Non-pigmented ciliary epithelial cell (primary cell): ENCODE results near the gene DCAF7.

Experiments
- DNase-seq: peaks from one replicate; pipeline ENCODE4 v3.0.0-alpha.2; 2010; ENCODE audit warnings: low read depth

Gene DCAF7

DNA sequence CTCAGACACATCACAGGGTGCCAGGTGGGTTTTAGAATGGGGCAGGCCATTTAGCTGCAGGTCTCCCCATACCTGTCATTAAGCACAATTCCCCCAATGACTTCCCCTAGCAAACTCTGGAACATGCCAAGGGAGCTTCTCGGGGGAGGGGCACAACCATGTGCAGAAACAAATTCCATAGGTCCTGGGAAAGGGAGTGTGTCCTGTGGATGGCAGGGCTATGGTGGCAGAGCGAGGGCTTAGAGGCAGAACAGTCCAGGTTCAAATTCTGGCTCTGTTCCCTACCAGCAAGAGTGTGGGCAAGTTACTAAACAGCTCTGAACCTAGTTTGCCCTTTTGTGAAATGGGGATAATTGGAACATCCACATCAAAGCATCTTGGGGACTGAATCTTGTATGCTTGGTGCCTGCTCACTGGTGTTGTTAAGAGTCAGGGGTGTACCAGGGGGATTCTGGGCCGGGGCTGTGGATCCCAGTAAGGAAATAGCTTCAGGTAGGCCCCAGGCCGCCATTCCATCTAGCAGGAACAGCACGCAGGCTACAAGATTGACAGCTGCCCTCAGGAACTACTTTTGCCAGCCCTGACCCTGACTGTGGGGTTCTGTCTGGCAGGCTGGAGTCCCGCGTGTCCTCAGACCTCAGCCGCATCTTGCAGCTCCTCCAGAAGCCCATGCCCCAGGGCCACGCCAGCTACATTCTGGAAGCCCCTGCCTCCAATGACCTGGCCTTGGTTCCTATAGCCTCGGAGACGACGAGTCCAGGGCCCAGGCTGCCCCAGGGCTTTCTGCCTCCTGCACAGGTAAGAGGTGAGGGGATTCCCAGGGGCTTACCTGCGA is 5.6 kb upstream of the DCAF7 start:
- DNase-seq = no peak

DNA sequence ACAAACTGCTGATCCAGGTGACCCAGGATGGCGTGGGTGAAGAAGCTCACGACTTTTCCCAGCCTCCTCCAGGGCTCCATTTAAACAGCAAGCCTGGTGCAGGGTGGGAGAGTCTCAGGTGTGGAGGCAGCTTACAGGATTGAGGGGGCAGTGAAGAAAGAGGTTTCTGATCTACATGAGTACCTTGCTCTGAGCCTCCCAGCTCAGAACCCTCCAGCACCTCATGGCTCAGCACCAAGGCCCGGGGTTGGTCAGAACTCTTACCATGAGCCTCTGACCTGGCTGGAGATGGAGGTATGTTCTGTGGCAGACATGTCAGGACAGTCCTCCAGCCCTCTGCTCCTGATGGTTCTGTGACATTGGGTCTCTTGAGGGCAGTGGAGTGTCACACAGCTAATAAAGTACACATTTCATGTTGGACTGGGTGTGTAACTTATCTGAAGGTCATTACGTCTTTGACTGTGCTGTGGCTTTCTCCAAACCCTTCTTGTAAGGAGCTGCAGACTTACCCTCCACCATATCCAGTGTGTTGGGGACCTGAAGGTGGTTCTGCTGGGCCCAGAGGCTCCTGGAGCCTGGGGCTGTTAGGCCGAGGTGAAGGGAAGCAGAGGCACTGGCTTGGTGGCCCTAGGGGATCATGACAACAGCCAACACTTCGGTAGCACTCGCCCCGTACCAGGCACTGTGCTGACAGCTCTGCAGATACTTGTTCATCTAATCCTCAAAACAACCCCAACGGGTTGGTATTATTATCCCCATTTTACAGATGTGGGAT is 3.8 kb upstream of the DCAF7 start:
- no peak for DNase-seq

DNA sequence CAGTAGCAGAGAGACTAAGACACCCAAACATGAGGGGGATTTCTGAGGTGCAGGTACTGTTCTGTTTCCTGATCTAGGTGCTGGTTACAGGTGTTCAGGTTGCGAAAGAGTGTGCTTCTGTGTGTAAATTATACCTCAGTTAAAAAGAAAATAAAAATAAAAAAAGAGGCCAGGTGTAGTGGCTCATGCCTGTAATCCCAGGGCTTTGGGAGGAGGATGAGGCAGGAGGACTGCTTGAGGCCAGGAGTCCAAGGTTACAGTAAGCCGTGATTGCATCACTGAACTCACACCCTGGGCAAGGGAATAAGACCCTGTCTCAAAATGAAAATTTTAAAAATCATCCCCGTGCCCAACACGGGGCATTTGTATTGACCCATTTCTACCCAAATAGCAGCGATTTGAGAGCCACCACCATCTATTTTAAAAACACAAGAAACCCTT is 3.2 kb upstream of the DCAF7 start:
- DNase-seq = no peak

DNA sequence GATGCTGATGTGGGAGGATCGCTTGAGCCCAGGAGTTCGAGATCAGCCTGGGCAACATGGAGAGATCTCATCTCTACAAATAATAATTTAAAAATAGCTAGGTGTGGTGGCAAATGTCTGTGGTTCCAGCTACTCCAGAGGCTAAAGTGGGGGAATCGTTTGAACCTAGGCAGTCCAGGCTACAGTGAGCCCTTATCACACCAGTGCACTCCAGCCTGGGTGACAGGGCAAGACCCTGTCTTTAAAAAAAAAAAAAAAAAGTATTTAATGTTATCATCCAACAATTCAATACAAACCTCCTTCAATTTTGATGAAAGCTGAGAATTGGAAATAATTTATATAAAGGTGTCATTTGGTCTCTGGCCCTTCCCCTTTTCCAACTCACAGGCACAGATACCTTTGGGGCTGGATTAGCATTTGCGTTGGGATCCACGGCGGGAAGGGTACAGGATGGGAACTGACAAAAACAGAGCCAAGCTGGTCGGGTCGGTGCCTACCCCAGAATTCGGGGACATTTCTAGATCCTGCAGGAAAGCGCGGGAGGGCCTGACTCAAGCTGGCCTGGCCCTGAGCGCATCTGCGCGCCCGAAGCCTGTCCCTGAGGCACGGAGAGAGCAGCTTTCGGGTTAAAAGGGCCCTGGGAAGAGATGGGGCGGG is 860 bp upstream of the DCAF7 start:
- DNase-seq = no peak

DNA sequence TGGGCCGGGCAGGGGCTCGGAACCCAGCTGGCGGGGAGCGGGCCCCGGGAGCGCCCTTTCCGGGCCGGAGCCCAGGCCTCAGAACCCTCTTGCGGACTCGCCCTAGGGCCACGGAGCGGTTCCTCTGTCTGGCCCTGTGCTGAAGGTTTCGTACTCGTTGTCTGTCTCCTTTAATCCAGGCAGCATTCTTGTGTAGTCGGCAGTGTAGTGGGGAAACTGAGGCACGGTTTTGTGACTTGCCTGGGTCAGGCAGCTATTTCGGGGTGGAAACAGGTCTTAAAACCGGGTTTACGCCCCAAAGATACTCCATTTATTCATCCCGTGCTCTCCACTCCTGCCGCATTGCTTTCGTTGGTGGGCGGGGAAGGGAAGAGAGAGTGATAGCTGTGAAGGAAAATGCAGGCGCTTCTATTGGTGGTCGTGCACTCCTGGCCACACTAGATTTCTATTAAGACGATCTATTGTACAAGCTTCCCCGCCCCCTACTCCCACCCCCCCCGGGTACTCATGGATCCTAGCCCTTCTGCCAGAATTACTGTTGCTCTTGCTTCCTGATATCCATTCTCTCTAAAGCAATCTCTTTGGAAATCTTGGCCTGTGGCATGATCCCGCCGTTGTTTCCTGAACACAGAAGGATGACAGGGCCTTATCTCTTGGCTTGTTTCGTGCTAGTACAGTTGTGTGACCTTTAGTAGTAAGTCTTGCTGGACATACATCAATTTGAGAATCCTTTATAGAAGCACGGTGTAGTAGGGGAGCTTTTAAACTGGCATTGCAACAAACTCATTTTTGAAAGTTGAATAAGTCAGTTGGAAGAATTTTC is 751 bp downstream of the DCAF7 start:
- no peak for DNase-seq

DNA sequence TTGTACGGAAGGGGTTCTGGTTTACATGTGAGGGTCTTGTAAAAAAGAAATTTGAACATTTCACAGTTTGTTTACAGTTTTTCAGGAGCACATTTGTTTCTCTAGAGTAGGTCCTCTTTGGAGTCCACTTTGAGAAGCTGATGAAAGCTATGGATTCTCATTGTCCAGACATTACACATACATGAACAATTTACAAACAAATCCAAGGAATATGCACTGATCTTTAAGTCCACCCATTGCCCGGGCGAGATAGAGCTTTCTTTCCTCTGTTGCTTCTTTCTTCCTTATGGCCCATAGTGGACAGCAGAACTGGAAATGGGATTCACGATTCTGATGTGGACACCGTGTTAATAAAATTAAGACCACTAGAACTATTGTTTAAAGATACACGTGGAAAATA is 1.9 kb downstream of the DCAF7 start:
- no peak for DNase-seq

DNA sequence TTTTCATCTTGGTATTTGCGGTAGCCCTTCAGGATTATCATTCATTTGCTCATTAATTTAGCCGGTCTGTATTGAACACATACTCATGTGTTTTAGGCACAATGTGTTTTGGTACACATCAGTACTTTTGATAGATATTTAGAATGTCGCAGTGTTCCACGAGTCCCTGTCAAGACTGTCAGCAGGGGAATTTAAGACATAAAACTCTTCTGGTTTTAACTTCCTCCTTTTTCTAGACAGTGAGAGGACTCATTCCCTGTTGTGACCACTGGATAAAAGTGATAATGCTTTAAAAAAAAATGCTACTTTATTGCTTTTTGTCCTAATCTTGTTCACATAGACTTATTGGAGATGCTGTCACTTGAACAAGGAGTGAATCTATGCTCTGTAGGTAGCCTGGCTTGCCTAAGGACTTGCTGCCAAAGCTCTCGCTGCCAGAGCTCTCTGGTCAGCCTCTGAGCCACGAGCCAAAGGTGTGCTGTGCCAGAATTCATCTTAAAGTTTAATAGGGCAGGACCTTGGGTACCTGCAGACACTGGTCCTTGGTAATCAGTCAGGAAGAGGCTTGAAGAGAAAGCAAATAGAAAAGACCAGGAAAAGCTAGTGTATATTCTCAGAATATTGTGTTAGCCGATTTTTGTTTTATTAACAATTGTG is 5.4 kb downstream of the DCAF7 start:
- no peak for DNase-seq

DNA sequence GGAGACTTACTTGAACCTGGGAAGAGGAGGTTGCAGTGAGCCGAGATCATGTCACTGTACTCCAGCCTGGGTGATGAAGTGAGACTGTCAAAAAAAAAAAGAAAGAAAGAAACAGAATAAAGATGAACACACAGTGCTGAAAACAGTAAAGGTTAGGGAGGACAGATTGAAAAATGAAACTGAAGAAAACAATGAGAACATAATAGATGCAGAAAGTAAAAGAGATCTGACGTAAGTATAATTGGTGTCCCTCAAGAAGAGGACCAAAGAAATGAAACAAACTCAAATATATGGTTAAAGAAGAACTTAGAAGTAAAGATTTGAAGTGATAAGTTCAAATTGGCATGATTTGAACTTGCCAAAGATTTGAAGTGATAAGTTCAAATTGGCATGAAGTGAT is 7.1 kb downstream of the DCAF7 start:
- DNase-seq = no peak

DNA sequence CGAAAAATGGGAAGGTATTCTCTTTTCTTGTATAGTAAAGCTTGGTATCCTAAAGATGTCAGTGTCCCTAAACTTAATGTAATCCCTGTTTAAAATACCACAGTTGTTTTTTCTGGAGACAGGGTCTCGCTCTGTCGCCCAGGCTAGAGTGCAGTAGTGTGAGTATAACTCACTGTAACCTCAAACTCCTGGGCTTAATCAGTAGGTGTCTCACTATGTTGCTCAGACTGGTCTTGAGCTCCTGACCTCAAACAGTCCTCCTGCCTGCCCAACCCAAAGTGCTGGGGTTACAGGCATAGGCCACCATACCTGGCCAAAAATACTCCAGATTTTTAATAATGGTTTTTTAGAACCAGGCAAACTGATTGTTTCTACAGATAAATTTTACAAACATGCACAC is 8.2 kb downstream of the DCAF7 start:
- DNase-seq = no peak

DNA sequence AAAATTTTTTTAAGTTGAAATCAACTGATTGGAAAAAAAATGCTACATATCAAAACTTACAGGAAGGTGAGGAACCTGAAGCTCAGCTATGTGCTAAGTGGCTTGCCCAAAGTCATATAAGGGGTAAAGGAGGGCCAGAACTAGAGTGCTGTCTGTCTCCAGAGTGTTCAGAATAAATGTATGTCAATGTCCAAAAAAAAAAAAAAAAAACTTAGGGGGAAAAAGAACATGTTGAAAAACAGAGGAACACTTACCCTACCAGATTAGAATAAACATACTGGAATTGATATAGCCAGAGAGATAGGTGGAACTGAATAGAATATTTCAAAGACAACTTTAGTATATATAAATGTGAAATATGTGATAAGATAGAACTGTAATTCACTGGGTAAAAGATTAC is 11.5 kb downstream of the DCAF7 start:
- DNase-seq = no peak

DNA sequence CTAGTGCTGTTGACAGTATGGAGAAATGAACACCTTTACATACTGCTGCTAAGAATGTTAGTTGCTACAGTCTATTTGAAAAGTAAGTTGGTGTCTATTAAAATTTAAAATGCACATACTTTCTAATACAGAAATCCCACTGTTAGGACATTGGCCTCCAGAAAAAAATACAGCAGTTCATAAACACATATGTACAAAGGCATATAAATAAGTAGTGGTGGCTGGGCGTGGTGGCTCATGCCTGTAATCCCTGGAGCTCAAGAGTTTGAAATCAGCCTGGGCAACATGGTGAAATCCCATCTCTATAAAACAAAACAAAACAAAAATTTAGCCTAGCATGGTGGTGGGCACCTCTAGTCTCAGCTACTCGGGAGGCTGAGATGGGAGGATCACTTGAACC is 13.1 kb downstream of the DCAF7 start:
- no peak for DNase-seq

DNA sequence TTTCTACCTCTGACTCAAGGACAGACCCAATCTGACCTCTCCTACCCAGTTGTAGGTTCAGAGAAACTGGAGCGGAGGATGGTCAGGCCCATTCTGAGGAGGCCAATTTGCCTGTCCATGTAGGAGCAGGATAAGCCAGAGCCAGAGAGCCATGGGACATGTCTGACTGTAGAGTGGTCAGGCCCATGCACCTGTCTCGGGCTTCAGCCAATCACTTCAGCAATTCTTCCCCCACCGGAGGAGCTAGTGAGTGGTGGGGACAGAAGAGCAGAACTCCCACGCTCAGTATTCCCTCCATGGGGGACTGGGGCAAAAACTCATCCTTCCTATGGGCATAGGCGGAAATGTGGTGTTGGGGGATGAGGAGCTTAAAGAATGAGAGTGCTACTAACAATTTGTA is 14.3 kb downstream of the DCAF7 start:
- DNase-seq = no peak

DNA sequence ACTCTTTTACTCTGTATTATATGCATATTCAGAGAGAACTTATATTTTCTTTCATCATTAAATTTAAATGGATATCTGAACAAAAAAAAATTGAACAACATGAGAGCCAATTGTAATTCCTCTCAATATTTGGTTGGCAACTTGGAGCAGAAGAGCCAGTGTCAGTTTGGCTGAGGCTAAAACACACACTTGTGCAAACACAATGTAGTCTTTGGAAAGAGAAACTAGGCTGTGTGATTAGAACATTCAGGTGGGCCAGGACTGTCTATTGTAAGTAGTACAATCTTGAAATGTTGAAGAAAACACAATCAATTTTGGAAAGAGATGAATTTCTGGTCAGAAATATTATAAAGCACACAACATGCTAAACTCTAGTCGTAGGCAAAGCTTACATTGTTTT is 17.0 kb downstream of the DCAF7 start:
- no peak for DNase-seq

DNA sequence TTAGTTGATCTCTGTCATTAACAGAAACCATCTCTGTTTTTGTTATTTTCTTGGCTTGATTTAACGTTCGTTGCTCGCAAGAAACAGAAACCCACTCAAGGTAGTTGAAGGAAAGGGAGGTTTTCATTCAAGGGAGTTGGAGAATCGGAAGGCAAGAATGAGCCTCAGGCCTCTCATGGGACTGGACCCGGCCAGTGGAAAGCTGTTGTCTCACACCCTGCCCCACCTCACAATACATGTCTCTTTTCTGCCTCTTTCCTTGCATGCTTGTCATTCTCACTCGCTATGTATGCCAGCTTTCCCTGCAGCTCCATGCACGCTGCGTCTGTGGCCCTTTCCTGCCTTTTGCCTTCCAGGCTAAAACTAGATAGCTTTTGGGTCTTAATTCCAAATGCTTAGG is 18.3 kb downstream of the DCAF7 start:
- DNase-seq = no peak

DNA sequence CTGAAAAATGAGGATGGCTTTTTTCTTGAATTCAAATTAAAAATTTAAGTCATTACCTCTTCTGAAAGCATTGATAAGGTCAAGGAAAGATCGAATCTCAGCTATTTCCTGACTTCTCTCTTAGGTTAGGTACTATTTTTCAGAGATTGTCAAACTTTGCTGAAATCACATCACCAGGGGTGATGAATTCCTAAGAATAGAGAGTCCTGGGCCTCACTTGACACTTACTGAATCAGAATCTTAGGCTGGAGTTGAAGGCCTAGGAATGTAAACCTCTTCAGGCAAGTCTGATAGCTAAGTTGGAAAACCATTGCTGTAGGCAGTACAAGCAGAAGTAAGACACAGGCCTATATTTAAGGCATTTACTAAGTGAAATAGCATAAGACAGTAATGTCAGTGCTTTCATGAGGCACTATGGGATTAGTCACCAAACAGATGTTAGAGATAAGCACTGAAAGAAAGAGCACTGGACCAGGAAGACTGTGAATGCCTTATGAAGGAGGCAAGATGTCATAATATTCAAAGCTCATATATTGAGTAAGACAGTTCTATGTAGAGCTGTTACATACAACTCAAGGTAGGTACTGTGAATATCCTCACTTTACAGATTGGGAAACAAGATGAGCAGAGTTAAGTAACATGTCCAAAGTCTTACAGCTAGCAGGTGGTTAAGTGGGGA is 21.5 kb downstream of the DCAF7 start:
- DNase-seq = peak; percentile 67

DNA sequence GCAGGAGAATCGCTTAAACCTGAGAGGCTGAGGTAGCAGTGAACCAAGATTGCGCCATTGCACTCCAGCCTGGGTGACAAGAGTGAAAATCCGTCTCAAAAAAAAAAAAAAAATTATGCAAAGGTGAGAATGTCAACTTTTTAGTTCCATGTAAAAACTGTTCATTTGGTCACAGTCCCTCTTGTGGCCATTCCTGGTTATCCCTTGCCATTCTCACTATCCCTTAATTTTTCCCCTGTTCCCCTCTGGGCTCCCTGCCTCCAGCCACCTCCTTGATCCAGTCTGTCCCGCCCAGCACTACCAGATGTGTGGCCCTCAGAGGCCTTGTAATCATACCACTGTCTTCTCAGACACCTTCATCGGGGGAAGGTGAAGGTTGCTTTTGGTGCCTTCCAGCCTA is 23.4 kb downstream of the DCAF7 start:
- no peak for DNase-seq

DNA sequence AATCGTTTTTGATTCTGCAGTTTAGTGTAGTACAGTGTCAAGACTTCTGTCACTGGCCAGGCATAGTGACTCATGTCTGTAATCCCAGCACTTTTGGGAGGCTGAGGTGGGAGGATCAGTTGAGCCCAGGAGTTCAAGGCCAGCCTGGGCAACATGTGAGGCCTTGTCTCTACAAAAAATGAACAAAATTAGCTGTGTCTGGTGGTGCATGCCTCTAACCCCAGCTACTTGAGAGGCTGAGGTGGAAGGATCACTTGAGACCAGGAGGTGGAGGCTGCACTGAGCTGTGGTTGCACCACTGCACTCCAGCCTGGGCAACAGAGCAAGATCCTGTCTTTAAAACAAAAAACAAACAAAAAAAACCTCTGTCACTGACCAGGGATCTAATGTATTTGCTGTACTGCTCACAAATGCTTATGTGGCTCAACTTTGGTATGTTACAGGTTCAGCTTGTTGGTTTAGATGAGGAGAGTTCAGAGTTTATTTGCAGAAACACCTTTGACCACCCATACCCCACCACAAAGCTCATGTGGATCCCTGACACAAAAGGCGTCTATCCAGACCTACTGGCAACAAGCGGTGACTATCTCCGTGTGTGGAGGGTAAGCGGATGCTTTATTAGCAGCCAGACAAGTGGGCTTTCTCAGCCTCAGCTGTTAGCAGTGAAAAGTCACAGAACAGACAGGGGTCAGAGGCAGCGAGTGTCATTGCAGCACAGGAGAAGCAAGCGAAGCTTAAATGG is 27.9 kb downstream of the DCAF7 start:
- DNase-seq = no peak

DNA sequence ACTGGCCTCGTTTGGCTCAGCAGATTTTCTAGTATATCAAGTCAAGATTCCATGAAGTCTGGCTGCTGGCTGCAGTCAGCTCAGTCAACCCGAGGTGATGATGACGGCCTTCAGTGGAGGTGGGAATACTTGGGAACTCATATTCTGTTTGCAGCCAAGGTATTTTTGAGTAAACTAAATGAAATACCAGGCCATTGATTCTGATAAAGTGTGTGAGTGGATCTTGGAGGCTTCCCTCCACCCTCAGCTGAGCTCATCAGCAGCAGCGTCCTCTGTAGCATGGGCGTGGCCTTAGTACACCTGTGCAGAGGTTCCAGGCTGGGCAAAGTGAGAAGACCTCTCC is 28.5 kb downstream of the DCAF7 start:
- DNase-seq = no peak

DNA sequence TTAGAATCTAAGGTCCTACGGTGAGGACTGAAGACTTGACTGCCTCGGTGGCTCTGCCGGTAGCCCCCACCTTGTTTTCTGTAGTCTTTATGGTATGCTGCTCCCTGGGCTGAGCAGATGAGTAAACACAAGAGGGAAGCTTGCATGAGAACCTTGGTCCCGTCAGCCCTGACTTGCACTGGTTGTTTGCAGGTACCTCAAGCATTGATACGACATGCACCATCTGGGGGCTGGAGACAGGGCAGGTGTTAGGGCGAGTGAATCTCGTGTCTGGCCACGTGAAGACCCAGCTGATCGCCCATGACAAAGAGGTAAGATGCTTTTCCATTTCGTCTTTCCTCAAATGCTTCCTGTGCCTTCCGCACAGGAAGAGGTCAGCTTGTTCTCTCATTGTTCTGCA is 29.4 kb downstream of the DCAF7 start:
- no peak for DNase-seq

DNA sequence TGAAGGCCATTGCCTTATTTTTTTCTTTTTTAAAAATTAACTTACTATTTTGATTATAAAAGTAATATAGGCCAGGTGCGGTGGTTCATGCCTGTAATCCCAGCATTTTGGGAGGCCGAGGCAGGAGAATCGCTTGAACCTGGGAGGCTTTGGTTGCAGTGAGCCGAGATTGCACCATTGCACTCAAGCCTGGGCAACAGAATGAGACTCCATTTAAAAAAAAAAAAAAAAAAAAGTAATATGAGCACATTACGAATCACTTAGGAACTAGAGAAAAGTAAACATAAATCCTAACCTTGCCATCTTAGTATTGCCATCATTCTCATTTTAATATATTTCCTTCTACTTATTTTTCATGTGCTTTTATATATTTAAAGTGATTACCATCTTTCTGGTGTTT is 37.5 kb downstream of the DCAF7 start:
- no peak for DNase-seq
